Stimulated activated naive B cell treated with anti-CD40 and anti-IgM and Interleukin-4, amounts not matched to agents 10 μg/mL and 1 μg/mL and 100 μg/mL, for 72 hours (primary cell): ENCODE data around the gene ATP9B.
"Not testable (repeated sequence)": the region's sequence is repeated elsewhere in the genome, so short reads cannot be mapped to it uniquely, and the experiment has no call there.

ENCODE experiments used
- ATAC-seq, 2 donors: fragments of 150-1000 bp; cut with Tn5 transposase; replicated peaks; 2 replicates each; pipeline ENCODE4 v1.10.0; 2021; ENCODE audit warnings: moderate library complexity in 1 of 2
- DNase-seq: peaks from one replicate; pipeline ENCODE4 v3.0.0; 2021
- H3K27ac Mint-ChIP-seq: one replicate; pipeline ENCODE4 v1.8.0; 2022; ENCODE audit warnings: mild to moderate bottlenecking, mixed read lengths
- H3K27me3 Mint-ChIP-seq, 2 donors: one replicate each; pipeline ENCODE4 v1.8.0; 2022; ENCODE audit warnings: mixed read lengths in 2 of 2
- H3K36me3 Mint-ChIP-seq, 2 donors: one replicate each; pipeline ENCODE4 v1.8.0; 2022; ENCODE audit warnings: mixed read lengths in 2 of 2, mild to moderate bottlenecking in 1 of 2
- H3K4me1 Mint-ChIP-seq, 2 donors: one replicate each; pipeline ENCODE4 v1.8.0; 2022; ENCODE audit warnings: mixed read lengths in 2 of 2, mild to moderate bottlenecking in 1 of 2
- H3K4me3 Mint-ChIP-seq, 2 donors: one replicate each; pipeline ENCODE4 v1.8.0; 2022; ENCODE audit warnings: mild to moderate bottlenecking in 2 of 2, mixed read lengths in 2 of 2, moderate library complexity in 1 of 2
- H3K9me3 Mint-ChIP-seq, 2 donors: one replicate each; pipeline ENCODE4 v1.8.0; 2022; ENCODE audit warnings: mixed read lengths in 2 of 2, mild to moderate bottlenecking in 1 of 2

ATP9B gene

GRCh38 chr18:79260023-79260422, 190.8 kb downstream of the ATP9B start:
- Mint-ChIP-seq H3K9me3 (peaks cover 1 to 7% of the 10 kb centered on the region in 2 donors), H3K4me3 (no peak overlapping the region), H3K27me3 (no peaks in the 10 kb centered on the region), H3K36me3 (peaks cover 27 to 49% of the 10 kb centered on the region in 2 donors), H3K4me1 (peaks cover 17 to 21% of the 10 kb centered on the region in 2 donors), H3K27ac (peak overlapping the region; percentile 75)
- DNase-seq: no peak
- peak; percentile 56 to 73 for ATAC-seq

GRCh38 chr18:79260510-79260909, 191.3 kb downstream of the ATP9B start:
- Mint-ChIP-seq H3K4me1 (peaks cover 14 to 16% of the 10 kb centered on the region in 2 donors), H3K27me3 (no peaks in the 10 kb centered on the region), H3K4me3 (no peak overlapping the region), H3K9me3 (peaks cover 5 to 12% of the 10 kb centered on the region in 2 donors), H3K36me3 (peaks cover 30 to 49% of the 10 kb centered on the region in 2 donors), H3K27ac (peak overlapping the region; percentile 75)
- ATAC-seq: no peak
- DNase-seq: no peak

GRCh38 chr18:79265068-79265467, 195.9 kb downstream of the ATP9B start:
- not testable (repeated sequence) for H3K27ac Mint-ChIP-seq, H3K27me3 Mint-ChIP-seq, ATAC-seq, DNase-seq, H3K4me3 Mint-ChIP-seq, H3K4me1 Mint-ChIP-seq
- peaks cover 33 to 61% of the 10 kb centered on the region in 2 donors for H3K36me3 Mint-ChIP-seq
- peaks cover 8 to 12% of the 10 kb centered on the region in 2 donors for H3K9me3 Mint-ChIP-seq

- Mint-ChIP-seq H3K4me1 (peaks cover 6 to 18% of the 10 kb centered on the region in 2 donors), H3K36me3 (peaks cover 36 to 54% of the 10 kb centered on the region in 2 donors)
- not testable (repeated sequence) for H3K4me3 Mint-ChIP-seq, H3K9me3 Mint-ChIP-seq, DNase-seq, ATAC-seq, H3K27me3 Mint-ChIP-seq, H3K27ac Mint-ChIP-seq
Observed at GRCh38 chr18:79271812-79272211, 202.6 kb downstream of the ATP9B start.

GRCh38 chr18:79272916-79273315, 203.7 kb downstream of the ATP9B start:
- peaks cover 0 to 3% of the 10 kb centered on the region in 2 donors for H3K9me3 Mint-ChIP-seq
- peaks cover 36 to 53% of the 10 kb centered on the region in 2 donors for H3K36me3 Mint-ChIP-seq
- ATAC-seq: no peak
- DNase-seq: no peak
- no peaks in the 10 kb centered on the region for H3K27me3 Mint-ChIP-seq
- H3K27ac Mint-ChIP-seq: no peak overlapping the region
- H3K4me1 Mint-ChIP-seq: peaks cover 6 to 18% of the 10 kb centered on the region in 2 donors
- H3K4me3 Mint-ChIP-seq: no peak overlapping the region

- Mint-ChIP-seq H3K4me1 (peaks cover 6 to 18% of the 10 kb centered on the region in 2 donors), H3K9me3 (no peaks in the 10 kb centered on the region), H3K27me3 (no peaks in the 10 kb centered on the region), H3K4me3 (no peak overlapping the region), H3K27ac (peak overlapping the region; percentile 5), H3K36me3 (peaks cover 36 to 53% of the 10 kb centered on the region in 2 donors)
- no peak for ATAC-seq
- DNase-seq: no peak
Observed at GRCh38 chr18:79274823-79275222, 205.6 kb downstream of the ATP9B start.

- Mint-ChIP-seq H3K36me3 (peaks cover 35 to 52% of the 10 kb centered on the region in 2 donors), H3K4me1 (peaks cover 6 to 18% of the 10 kb centered on the region in 2 donors), H3K4me3 (no peak overlapping the region), H3K9me3 (no peaks in the 10 kb centered on the region), H3K27ac (no peak overlapping the region), H3K27me3 (no peaks in the 10 kb centered on the region)
- DNase-seq (no peak), ATAC-seq (no peak)
Observed at GRCh38 chr18:79275461-79275860, 206.3 kb downstream of the ATP9B start.

GRCh38 chr18:79275992-79276391, 206.8 kb downstream of the ATP9B start:
- H3K4me1 Mint-ChIP-seq: peaks cover 6 to 18% of the 10 kb centered on the region in 2 donors
- DNase-seq: no peak
- H3K27me3 Mint-ChIP-seq: no peaks in the 10 kb centered on the region
- no peak overlapping the region for H3K27ac Mint-ChIP-seq
- no peak overlapping the region for H3K4me3 Mint-ChIP-seq
- no peaks in the 10 kb centered on the region for H3K9me3 Mint-ChIP-seq
- H3K36me3 Mint-ChIP-seq: peaks cover 32 to 47% of the 10 kb centered on the region in 2 donors
- peak; percentile 77 to 84 for ATAC-seq

GRCh38 chr18:79278896-79279295, 209.7 kb downstream of the ATP9B start:
- Mint-ChIP-seq H3K27ac (no peak overlapping the region), H3K36me3 (peaks cover 34 to 48% of the 10 kb centered on the region in 2 donors), H3K4me1 (peaks cover 6 to 18% of the 10 kb centered on the region in 2 donors), H3K4me3 (no peak overlapping the region), H3K27me3 (no peaks in the 10 kb centered on the region), H3K9me3 (no peaks in the 10 kb centered on the region)
- DNase-seq: no peak
- no peak for ATAC-seq

- Mint-ChIP-seq H3K4me3 (no peak overlapping the region), H3K36me3 (peaks cover 32 to 46% of the 10 kb centered on the region in 2 donors), H3K9me3 (peaks cover 0 to 3% of the 10 kb centered on the region in 2 donors), H3K27me3 (no peaks in the 10 kb centered on the region), H3K27ac (no peak overlapping the region), H3K4me1 (no peaks in the 10 kb centered on the region)
- DNase-seq (no peak), ATAC-seq (no peak)
Observed at GRCh38 chr18:79283131-79283810, 214.1 kb downstream of the ATP9B start.

- H3K4me1 Mint-ChIP-seq: no peaks in the 10 kb centered on the region
- ATAC-seq (no peak), DNase-seq (no peak)
- peaks cover 0 to 3% of the 10 kb centered on the region in 2 donors for H3K9me3 Mint-ChIP-seq
- no peaks in the 10 kb centered on the region for H3K27me3 Mint-ChIP-seq
- no peak overlapping the region for H3K27ac Mint-ChIP-seq
- peaks cover 27 to 45% of the 10 kb centered on the region in 2 donors for H3K36me3 Mint-ChIP-seq
- H3K4me3 Mint-ChIP-seq: no peak overlapping the region
Observed at GRCh38 chr18:79283929-79284328, 214.7 kb downstream of the ATP9B start.

- H3K27ac Mint-ChIP-seq, DNase-seq, ATAC-seq, H3K4me3 Mint-ChIP-seq, H3K4me1 Mint-ChIP-seq, H3K27me3 Mint-ChIP-seq, H3K9me3 Mint-ChIP-seq: not testable (repeated sequence)
- H3K36me3 Mint-ChIP-seq: peaks cover 31 to 46% of the 10 kb centered on the region in 2 donors
Observed at GRCh38 chr18:79285191-79285590, 216.0 kb downstream of the ATP9B start.

GRCh38 chr18:79290409-79290808, 221.2 kb downstream of the ATP9B start:
- H3K27me3 Mint-ChIP-seq, H3K4me3 Mint-ChIP-seq, H3K27ac Mint-ChIP-seq, ATAC-seq, DNase-seq, H3K9me3 Mint-ChIP-seq, H3K4me1 Mint-ChIP-seq: not testable (repeated sequence)
- H3K36me3 Mint-ChIP-seq: peaks cover 22 to 42% of the 10 kb centered on the region in 2 donors

GRCh38 chr18:79290876-79291275, 221.7 kb downstream of the ATP9B start:
- Mint-ChIP-seq H3K9me3 (peaks cover 0 to 3% of the 10 kb centered on the region in 2 donors), H3K27ac (no peak overlapping the region), H3K4me3 (no peak overlapping the region), H3K36me3 (peaks cover 22 to 42% of the 10 kb centered on the region in 2 donors), H3K4me1 (no peaks in the 10 kb centered on the region), H3K27me3 (no peaks in the 10 kb centered on the region)
- no peak for DNase-seq
- ATAC-seq: no peak

- Mint-ChIP-seq H3K9me3 (peaks cover 0 to under 1% of the 10 kb centered on the region in 2 donors), H3K27ac (no peak overlapping the region), H3K27me3 (no peaks in the 10 kb centered on the region), H3K36me3 (peaks cover 24 to 44% of the 10 kb centered on the region in 2 donors), H3K4me3 (no peak overlapping the region), H3K4me1 (no peaks in the 10 kb centered on the region)
- ATAC-seq: no peak
- no peak for DNase-seq
Observed at GRCh38 chr18:79294235-79294634, 225.0 kb downstream of the ATP9B start.
